Fibroblast of mammary gland (primary cell): ENCODE data around the gene NKG7.

ENCODE experiments used
- DNase-seq: peaks from one replicate; pipeline ENCODE4 v3.0.0-alpha.2; 2010; ENCODE audit warnings: low read depth
- H3K4me3 ChIP-seq: 2 replicates; pipeline ENCODE4 v1.5.1; 2011; ENCODE audit warnings: low read depth, mild to moderate bottlenecking, low read length, moderate library complexity; ENCODE audit not compliant: control insufficient read depth
- CTCF ChIP-seq: conservative IDR thresholded peaks from 2 replicates; pipeline ENCODE4 v1.5.1; 2011; ENCODE audit warnings: low read depth, low read length, inconsistent platforms; ENCODE audit not compliant: control insufficient read depth, insufficient read depth

NKG7 gene

GRCh38 chr19:51396175-51396574 is 23.7 kb upstream of the NKG7 start:
- no peak for TF ChIP-seq CTCF
- DNase-seq, result no peak
- H3K4me3 ChIP-seq, result no peak overlapping the region

- peak overlapping the region; percentile 59 for H3K4me3 ChIP-seq
- TF ChIP-seq CTCF, result peak; percentile 18
- DNase-seq, result peak; percentile 100
Measured at GRCh38 chr19:51394050-51394836, 21.8 kb upstream of the NKG7 start.

- H3K4me3 ChIP-seq, result no peak overlapping the region
- no peak for TF ChIP-seq CTCF
- DNase-seq, result no peak
Measured at GRCh38 chr19:51392701-51393100, 20.2 kb upstream of the NKG7 start.

GRCh38 chr19:51391073-51391611 is 18.7 kb upstream of the NKG7 start:
- no peak for TF ChIP-seq CTCF
- DNase-seq, result no peak
- no peak overlapping the region for H3K4me3 ChIP-seq

GRCh38 chr19:51389143-51389542 is 16.7 kb upstream of the NKG7 start:
- DNase-seq, result no peak
- no peak overlapping the region for H3K4me3 ChIP-seq
- no peak for TF ChIP-seq CTCF

GRCh38 chr19:51387924-51388389 is 15.5 kb upstream of the NKG7 start, which contains the start of gene LIM2:
Gene LIM2, minus strand, starts transcription at chr19:51387974. Its CDS starts 531 bp downstream, at chr19:51387443.
- TF ChIP-seq CTCF, result no peak
- DNase-seq, result no peak
- H3K4me3 ChIP-seq, result no peak within 1 kb of the TSS
